OCI-LY1 (cell line): ENCODE results near the gene ZNF618.

Experiments
- CTCF ChIP-seq: fragments of 200-600 bp; sonication (generic), shearing (Covaris generic); IDR thresholded peaks from 2 replicates; pipeline ENCODE4 v1.5.1; 2017; ENCODE audit warnings: mild to moderate bottlenecking, antibody characterized with exemption, low read length, moderate library complexity, mixed read lengths
- EZH2 ChIP-seq: fragments of 200-600 bp; sonication (generic), shearing (Covaris generic); IDR thresholded peaks from 2 replicates; pipeline ENCODE4 v1.8.0; 2017; ENCODE audit warnings: borderline replicate concordance, mixed run types, mild to moderate bottlenecking, antibody characterized with exemption, low read length, moderate library complexity, mixed read lengths

DNA sequence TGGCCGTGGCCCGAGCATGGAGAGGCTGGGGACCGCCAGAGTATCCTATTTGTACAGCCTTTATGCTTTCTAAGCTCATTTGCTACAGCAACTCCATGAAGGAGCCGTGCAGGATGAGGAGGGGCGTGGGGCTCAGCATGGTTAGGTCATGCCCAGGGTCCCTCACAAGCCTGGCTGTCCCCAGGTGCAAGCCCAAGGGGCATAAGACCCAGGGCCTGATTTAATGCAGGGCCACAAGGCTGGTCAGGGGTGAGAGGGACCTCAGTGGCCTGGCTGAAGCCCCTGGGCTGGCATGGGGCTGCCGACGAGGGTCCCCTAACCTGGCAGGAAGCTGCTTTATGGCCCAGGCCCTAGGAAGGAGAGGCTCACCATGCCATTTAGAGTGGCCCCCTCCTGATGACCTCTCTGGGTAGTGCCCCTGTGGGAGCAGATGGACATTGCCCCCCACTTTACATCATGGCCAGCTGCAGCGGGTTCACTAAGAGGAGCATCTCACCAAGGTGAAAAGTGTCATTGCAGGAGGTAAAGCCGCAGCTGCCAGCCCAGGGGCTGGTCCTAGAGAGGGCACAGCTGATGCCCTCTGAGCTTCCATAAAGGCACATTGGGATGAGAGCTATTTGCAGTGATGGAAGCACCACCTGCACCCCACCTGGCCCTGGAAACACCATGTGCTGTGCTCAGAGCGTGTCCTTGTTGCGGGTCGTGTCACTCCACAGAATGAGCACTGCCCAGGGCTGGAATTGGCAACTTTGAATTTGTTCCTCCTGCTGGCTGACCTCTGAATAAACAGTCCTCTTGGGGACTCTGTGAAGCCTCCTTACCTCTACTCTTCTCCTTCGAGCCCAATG lies 58.9 kb downstream of the ZNF618 start:
- TF ChIP-seq CTCF (no peak), EZH2 (no peak)
